HepG2 (cell line): ENCODE results near the gene TPRN. TPM values are rescaled to one million over a fixed set of nuclear protein-coding genes. Genes with fewer than 3 reads are reported as not detected.

Experiments used
- AHDC1 ChIP-seq: sonication (generic); formaldehyde crosslinking; IDR thresholded peaks from 2 replicates; pipeline ENCODE4 v1.5.1; 2020; ENCODE audit warnings: mild to moderate bottlenecking, missing genetic modification reagents, borderline replicate concordance
- ARNT2 ChIP-seq: sonication (generic); formaldehyde crosslinking; IDR thresholded peaks from 2 replicates; pipeline ENCODE4 v1.8.0; 2022; ENCODE audit warnings: mild to moderate bottlenecking, low read depth, missing genetic modification reagents, moderate library complexity
- E2F5 ChIP-seq: sonication (generic); formaldehyde crosslinking; conservative IDR thresholded peaks from 2 replicates; pipeline ENCODE4 v1.4.0; 2020; ENCODE audit warnings: missing genetic modification reagents
- FOXP1 ChIP-seq, 2 experiments: fragments of 450-650 bp in 1 of 2; IDR thresholded peaks; 2 replicates each; pipeline ENCODE4 v1.6.1; 2017 to 2018; ENCODE audit warnings: antibody characterized with exemption in 1 of 2
- HNF4A ChIP-seq: sonication (generic); formaldehyde crosslinking; IDR thresholded peaks from 2 replicates; pipeline ENCODE4 v1.4.0; 2020; ENCODE audit warnings: missing genetic modification reagents
- IRF2 ChIP-seq: IDR thresholded peaks from 2 replicates; pipeline ENCODE4 v1.6.1; 2018; ENCODE audit warnings: missing genetic modification reagents, missing compliant biosample characterization
- KDM1A ChIP-seq: IDR thresholded peaks from 2 replicates; pipeline ENCODE4 v1.6.1; 2016; ENCODE audit warnings: missing compliant biosample characterization
- NFATC3 ChIP-seq: sonication (generic); formaldehyde crosslinking; IDR thresholded peaks from 2 replicates; pipeline ENCODE4 v1.5.1; 2020; ENCODE audit warnings: mild to moderate bottlenecking, missing genetic modification reagents
- PHF8 ChIP-seq: sonication (generic); formaldehyde crosslinking; IDR thresholded peaks from 2 replicates; pipeline ENCODE4 v1.5.0; 2020; ENCODE audit warnings: missing genetic modification reagents
- PTBP1 ChIP-seq: fragments of 200-400 bp; formaldehyde crosslinking; IDR thresholded peaks from 2 replicates; pipeline ENCODE4 v1.6.1; 2018; ENCODE audit warnings: low read length, low read depth; ENCODE audit not compliant: poor library complexity, severe bottlenecking
- RFXANK ChIP-seq: IDR thresholded peaks from 2 replicates; pipeline ENCODE4 v1.6.1; 2016
- SP1 ChIP-seq, 2 experiments: fragments of 450-650 bp in 1 of 2; sonication (generic) in 1 of 2; formaldehyde crosslinking in 1 of 2; IDR thresholded peaks; 2 replicates each; pipeline versions ENCODE4 v1.4.0 to v1.6.1; 2016 to 2020; ENCODE audit warnings: missing genetic modification reagents in 1 of 2
- SP4 ChIP-seq: sonication (generic); formaldehyde crosslinking; IDR thresholded peaks from 2 replicates; pipeline ENCODE4 v1.8.1; 2023; ENCODE audit warnings: mild to moderate bottlenecking, missing genetic modification reagents
- YEATS4 ChIP-seq: sonication (generic); formaldehyde crosslinking; IDR thresholded peaks from 2 replicates; pipeline ENCODE4 v1.4.0; 2020; ENCODE audit warnings: missing genetic modification reagents, borderline replicate concordance
- ZNF331 ChIP-seq: sonication (generic); formaldehyde crosslinking; IDR thresholded peaks from 2 replicates; pipeline ENCODE4 v1.4.0; 2020; ENCODE audit warnings: missing genetic modification reagents
- ZNF574 ChIP-seq: sonication (generic); formaldehyde crosslinking; IDR thresholded peaks from 2 replicates; pipeline ENCODE4 v1.4.0; 2020; ENCODE audit warnings: missing genetic modification reagents
- polyA plus RNA-seq, 8 experiments: library from polyadenylated mRNA; depleted of rRNA in 3 of 8; stranded (reverse) in 7 of 8; unstranded in 1 of 8; fragments of >200 nt; fragmentation: Illumina TruSeq in 4 of 8; extraction: Trizol in 4 of 8; gene quantifications; 2 replicates each; pipeline versions ENCODE4 v1.2.1 to v1.2.3, GENCODE V29; 2011 to 2016; ENCODE audit warnings: low read depth in 4 of 8, missing spikeins in 1 of 8, mixed read lengths in 1 of 8; ENCODE audit not compliant: insufficient read depth in 1 of 8
- total RNA-seq, 5 experiments: library from RNA; depleted of rRNA; stranded (reverse); fragments of >200 nt; fragmentation: Illumina TruSeq; extraction: Trizol; gene quantifications; 2 replicates each; pipeline ENCODE4 v1.2.3, GENCODE V29; 2016; ENCODE audit warnings: low read depth in 1 of 5
- TF ChIP-seq, protein P1 (sequence below): sonication (generic); formaldehyde crosslinking; IDR thresholded peaks from 2 replicates; pipeline ENCODE4 v1.4.0; 2020; ENCODE audit warnings: mild to moderate bottlenecking, missing genetic modification reagents

Gene TPRN
- total and polyA plus RNA-seq, 2 of the 13 experiments (the other 11 are each of a cell fraction or from before 2014, with no cell fraction given) = 10.1 to 19.2 TPM

- TF ChIP-seq AHDC1 (CRISPR knock-in tag) (no peak), RFXANK (no peak), IRF2 (CRISPR knock-in tag) (no peak), YEATS4 (CRISPR knock-in tag) (peak; percentile 93), ZNF331 (CRISPR knock-in tag) (no peak; the same call in 1 of the 2 replicates), FOXP1 (IDR thresholded peaks at IDR 0.05) (no peak), FOXP1 (CRISPR knock-in tag; IDR thresholded peaks at IDR 0.05) (no peak), SP4 (CRISPR knock-in tag) (no peak), PHF8 (CRISPR knock-in tag) (peak; percentile 84), KDM1A (CRISPR knock-in tag) (no peak), HNF4A (CRISPR knock-in tag) (peak; percentile 11; the same call in 1 of the 2 replicates), PTBP1 (no peak), E2F5 (0 out of 2 replicates have a peak, but pooled peaks have one; percentile 14), ARNT2 (peak; percentile 73; the same call in 1 of the 2 replicates), ZNF574 (peak; percentile 58), SP1 (IDR thresholded peaks at IDR 0.05) (no peak), SP1 (CRISPR knock-in tag; IDR thresholded peaks at IDR 0.05) (no peak; the same call in none of the 2 replicates), NFATC3 (0 out of 2 replicates have a peak, but pooled peaks have one; percentile 26)
- TF ChIP-seq, protein P1, sequence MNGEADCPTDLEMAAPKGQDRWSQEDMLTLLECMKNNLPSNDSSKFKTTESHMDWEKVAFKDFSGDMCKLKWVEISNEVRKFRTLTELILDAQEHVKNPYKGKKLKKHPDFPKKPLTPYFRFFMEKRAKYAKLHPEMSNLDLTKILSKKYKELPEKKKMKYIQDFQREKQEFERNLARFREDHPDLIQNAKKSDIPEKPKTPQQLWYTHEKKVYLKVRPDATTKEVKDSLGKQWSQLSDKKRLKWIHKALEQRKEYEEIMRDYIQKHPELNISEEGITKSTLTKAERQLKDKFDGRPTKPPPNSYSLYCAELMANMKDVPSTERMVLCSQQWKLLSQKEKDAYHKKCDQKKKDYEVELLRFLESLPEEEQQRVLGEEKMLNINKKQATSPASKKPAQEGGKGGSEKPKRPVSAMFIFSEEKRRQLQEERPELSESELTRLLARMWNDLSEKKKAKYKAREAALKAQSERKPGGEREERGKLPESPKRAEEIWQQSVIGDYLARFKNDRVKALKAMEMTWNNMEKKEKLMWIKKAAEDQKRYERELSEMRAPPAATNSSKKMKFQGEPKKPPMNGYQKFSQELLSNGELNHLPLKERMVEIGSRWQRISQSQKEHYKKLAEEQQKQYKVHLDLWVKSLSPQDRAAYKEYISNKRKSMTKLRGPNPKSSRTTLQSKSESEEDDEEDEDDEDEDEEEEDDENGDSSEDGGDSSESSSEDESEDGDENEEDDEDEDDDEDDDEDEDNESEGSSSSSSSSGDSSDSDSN (CRISPR knock-in tag) = peak; percentile 99
Measured at GRCh38 chr9:137240318-137240840, 39.8 kb upstream of the TPRN start (continued).
